H1 (cell line): ENCODE data around the gene ANKRD40CL. TPM values are rescaled to one million over a fixed set of nuclear protein-coding genes. Genes with fewer than 3 reads are reported as not detected.

Experiments used
- CTCF ChIA-PET: fragments of 300-600 bp; sonication (Branson Sonifier 250); formaldehyde crosslinking; loops from one replicate; lab custom pipeline; 2021; ENCODE audit not compliant: partially characterized antibody; lab: Charles Lee
- POLR2A ChIA-PET: fragments of 300-600 bp; sonication (Branson Sonifier 250); formaldehyde crosslinking; loops from one replicate; lab custom pipeline; 2021; ENCODE audit warnings: inconsistent platforms; ENCODE audit not compliant: partially characterized antibody; lab: Charles Lee
- DNase-seq, 2 experiments: peaks; one replicate each; pipeline versions ENCODE4 v3.0.0 to v3.0.0-alpha.2; 2010 to 2022; ENCODE audit warnings: low spot score in 2 of 2, low read depth in 1 of 2, mixed read lengths in 1 of 2
- FAIRE-seq: peaks from 2 replicates; lab custom pipeline; 2011; peaks lifted over from hg19 to GRCh38; lab: Jason Lieb, UNC
- H2AFZ ChIP-seq: 2 replicates; pipeline ENCODE4 v1.8.1; 2012; ENCODE audit warnings: low read length, inconsistent platforms
- H2AK5ac ChIP-seq: 2 replicates; pipeline ENCODE4 v1.6.1; 2013; ENCODE audit warnings: low read depth, low read length
- H2BK120ac ChIP-seq: replicated peaks from 2 replicates; pipeline ENCODE3; 2013; ENCODE audit warnings: low read depth, low read length, inconsistent platforms
- H2BK12ac ChIP-seq: 2 replicates; pipeline ENCODE4 v1.6.1; 2013; ENCODE audit warnings: low read depth, low read length
- H2BK15ac ChIP-seq: 2 replicates; pipeline ENCODE4 v1.6.1; 2013; ENCODE audit warnings: low read length
- H2BK20ac ChIP-seq: 2 replicates; pipeline ENCODE4 v1.6.1; 2013; ENCODE audit warnings: low read length
- H2BK5ac ChIP-seq: 2 replicates; pipeline ENCODE4 v1.6.1; 2013; ENCODE audit warnings: low read depth, low read length
- H3K14ac ChIP-seq: 2 replicates; pipeline ENCODE4 v1.6.1; 2013; ENCODE audit warnings: inconsistent platforms; ENCODE audit not compliant: insufficient read length
- H3K18ac ChIP-seq: 2 replicates; pipeline ENCODE4 v1.6.1; 2013; ENCODE audit warnings: low read length; ENCODE audit errors: extremely low read depth
- H3K23ac ChIP-seq: 2 replicates; pipeline ENCODE4 v1.6.1; 2013; ENCODE audit warnings: inconsistent platforms; ENCODE audit not compliant: insufficient read length
- H3K23me2 ChIP-seq: 2 replicates; pipeline ENCODE4 v1.6.1; 2013; ENCODE audit warnings: low read depth, low read length
- H3K27ac ChIP-seq: 2 replicates; pipeline ENCODE4 v1.6.1; 2011; ENCODE audit warnings: low read depth, low read length, inconsistent platforms
- H3K27me3 ChIP-seq, 4 experiments: replicated peaks in 1 of 4; 1 replicate in 1 of 4; 2 replicates in 3 of 4; pipeline versions ENCODE4 v1.6.1 to v1.8.1; 2011 to 2013; ENCODE audit warnings: low read length in 3 of 4, mild to moderate bottlenecking in 3 of 4, inconsistent platforms in 2 of 4, mixed read lengths in 2 of 4, moderate library complexity in 1 of 4; ENCODE audit not compliant: control insufficient read depth in 3 of 4, insufficient read depth in 3 of 4; ENCODE audit errors: extremely low read depth in 1 of 4
- H3K36me3 ChIP-seq, 4 experiments: 2 replicates each; pipeline versions ENCODE4 v1.6.1 to v1.8.1; 2011 to 2013; ENCODE audit warnings: mild to moderate bottlenecking in 4 of 4, low read length in 3 of 4, moderate library complexity in 2 of 4, control low read depth in 1 of 4, inconsistent platforms in 1 of 4; ENCODE audit not compliant: insufficient read depth in 4 of 4, control insufficient read depth in 2 of 4
- H3K4ac ChIP-seq: replicated peaks from 2 replicates; pipeline ENCODE3; 2013; ENCODE audit warnings: low read length, low read depth, mixed read lengths, inconsistent platforms; ENCODE audit not compliant: insufficient read length
- H3K4me1 ChIP-seq, 4 experiments: replicated peaks in 1 of 4; 1 replicate in 1 of 4; 2 replicates in 3 of 4; pipeline versions ENCODE4 v1.6.1 to v1.8.1; 2011 to 2013; ENCODE audit warnings: low read length in 3 of 4, inconsistent platforms in 2 of 4, mixed read lengths in 1 of 4; ENCODE audit not compliant: insufficient read depth in 4 of 4, control insufficient read depth in 3 of 4
- H3K4me2 ChIP-seq, 2 experiments: 2 replicates each; pipeline versions ENCODE4 v1.6.1 to v1.8.1; 2011 to 2013; ENCODE audit warnings: low read depth in 2 of 2, low read length in 2 of 2, control low read depth in 1 of 2, inconsistent platforms in 1 of 2, mild to moderate bottlenecking in 1 of 2; ENCODE audit not compliant: insufficient read depth in 1 of 2
- H3K4me3 ChIP-seq, 4 experiments: fragments of 200-600, 300-600 bp in 1 of 4; sonication (generic), shearing (Covaris generic), sonication (Bioruptor Twin) in 1 of 4; 2 replicates each; pipeline versions ENCODE4 v1.5.1 to v1.8.1; 2011 to 2016; ENCODE audit warnings: low read length in 4 of 4, low read depth in 3 of 4, control low read depth in 2 of 4, inconsistent platforms in 2 of 4, mild to moderate bottlenecking in 2 of 4, mixed read lengths in 1 of 4, moderate library complexity in 1 of 4; ENCODE audit not compliant: insufficient read depth in 2 of 4; ENCODE audit errors: extremely low read depth in 1 of 4
- H3K56ac ChIP-seq: replicated peaks from 2 replicates; pipeline ENCODE3; 2013; ENCODE audit warnings: low read depth, mild to moderate bottlenecking, mixed read lengths, low read length, inconsistent platforms; ENCODE audit not compliant: insufficient read length
- H3K79me1 ChIP-seq: 2 replicates; pipeline ENCODE4 v1.6.1; 2013; ENCODE audit warnings: low read depth, low read length, control low read depth
- H3K79me2 ChIP-seq, 2 experiments: 2 replicates each; pipeline versions ENCODE4 v1.6.1 to v1.8.1; 2012 to 2013; ENCODE audit warnings: low read length in 2 of 2, mild to moderate bottlenecking in 2 of 2, inconsistent platforms in 1 of 2; ENCODE audit not compliant: insufficient read depth in 2 of 2, control insufficient read depth in 1 of 2
- H3K9ac ChIP-seq, 4 experiments: replicated peaks in 1 of 4; 1 replicate in 1 of 4; 2 replicates in 3 of 4; pipeline versions ENCODE4 v1.6.1 to v1.8.1; 2011 to 2013; ENCODE audit warnings: low read depth in 3 of 4, low read length in 3 of 4, control low read depth in 2 of 4, mild to moderate bottlenecking in 2 of 4, moderate library complexity in 2 of 4, inconsistent platforms in 1 of 4; ENCODE audit errors: extremely low read depth in 1 of 4
- H3K9me3 ChIP-seq, 2 experiments: 2 replicates each; pipeline versions ENCODE4 v1.6.1 to v1.8.1; 2012 to 2013; ENCODE audit warnings: mild to moderate bottlenecking in 2 of 2, moderate library complexity in 2 of 2, control low read depth in 1 of 2, inconsistent platforms in 1 of 2, low read depth in 1 of 2, low read length in 1 of 2, mixed read lengths in 1 of 2; ENCODE audit not compliant: insufficient read depth in 2 of 2
- H4K20me1 ChIP-seq, 2 experiments: replicated peaks in 1 of 2; 2 replicates each; pipeline versions ENCODE3 to v1.8.1; 2011 to 2013; ENCODE audit warnings: inconsistent platforms in 2 of 2, low read length in 2 of 2, mild to moderate bottlenecking in 1 of 2; ENCODE audit not compliant: insufficient read depth in 2 of 2, control insufficient read depth in 1 of 2
- H4K5ac ChIP-seq: 2 replicates; pipeline ENCODE4 v1.6.1; 2013; ENCODE audit warnings: low read length, low read depth, mixed read lengths, inconsistent platforms; ENCODE audit not compliant: insufficient read length
- H4K8ac ChIP-seq: 2 replicates; pipeline ENCODE4 v1.8.0; 2013; ENCODE audit warnings: mild to moderate bottlenecking, moderate library complexity, low read length, inconsistent platforms; ENCODE audit not compliant: insufficient read depth; ENCODE audit errors: extremely low read depth
- H4K91ac ChIP-seq: replicated peaks from 2 replicates; pipeline ENCODE3; 2013; ENCODE audit warnings: low read length, mixed read lengths, inconsistent platforms; ENCODE audit not compliant: insufficient read length
- BRCA1 ChIP-seq: IDR thresholded peaks from 2 replicates; pipeline ENCODE4 v1.6.1; 2012; ENCODE audit warnings: low read depth, low read length, improper control_type of control experiment
- EZH2 ChIP-seq: fragments of 200-600 bp; sonication (generic); IDR thresholded peaks from 2 replicates; pipeline ENCODE4 v1.7.1; 2012; ENCODE audit warnings: low read depth, mild to moderate bottlenecking, moderate library complexity, low read length, inconsistent platforms; ENCODE audit not compliant: severe bottlenecking
- JUN ChIP-seq: IDR thresholded peaks from 2 replicates; pipeline ENCODE4 v1.6.1; 2011; ENCODE audit warnings: low read depth, mild to moderate bottlenecking, improper control_type of control experiment, low read length
- NRF1 ChIP-seq: IDR thresholded peaks from 2 replicates; pipeline ENCODE4 v1.6.1; 2011; ENCODE audit warnings: mild to moderate bottlenecking, low read depth, low read length, improper control_type of control experiment
- SIN3A ChIP-seq, 2 experiments: IDR thresholded peaks in 1 of 2; conservative IDR thresholded peaks in 1 of 2; 2 replicates each; pipeline ENCODE4 v1.6.1; 2011 to 2012; ENCODE audit warnings: low read length in 2 of 2, improper control_type of control experiment in 1 of 2, low read depth in 1 of 2, mild to moderate bottlenecking in 1 of 2
- TAF1 ChIP-seq: IDR thresholded peaks from 2 replicates; pipeline ENCODE4 v1.6.1; 2011; ENCODE audit warnings: mild to moderate bottlenecking, low read depth, low read length
- TCF12 ChIP-seq: IDR thresholded peaks from 2 replicates; pipeline ENCODE4 v1.6.1; 2011; ENCODE audit warnings: low read depth, mild to moderate bottlenecking, low read length
- whole genome bisulfite sequencing, 2 experiments: shearing (Covaris generic) in 1 of 2; methylation state at CpG; one replicate each; pipeline versions ENCODE4 v1.1.6 to v1.1.7; 2013 to 2015; ENCODE audit warnings: low lambda C conversion rate in 2 of 2, mixed read lengths in 2 of 2, inconsistent platforms in 1 of 2, low coverage in 1 of 2, missing lambda C conversion rate in 1 of 2; ENCODE audit not compliant: insufficient replicate concordance in 2 of 2, insufficient coverage in 1 of 2, insufficient read length in 1 of 2; ENCODE audit errors: extremely low coverage in 1 of 2, missing lambda C conversion rate in 1 of 2; 5-methylcytosine and 5-hydroxymethylcytosine counted together
- polyA plus RNA-seq, 7 experiments: library from polyadenylated mRNA; depleted of rRNA in 3 of 7; stranded (reverse) in 5 of 7; unstranded in 2 of 7; fragments of >200 nt in 5 of 7; fragments of 200-250 nt in 2 of 7; gene quantifications; 1 replicate in 5 of 7; 2 replicates in 1 of 7; 4 replicates in 1 of 7; pipeline versions ENCODE4 v1.2.1 to v1.2.3, GENCODE V29; 2011 to 2013; ENCODE audit warnings: missing spikeins in 2 of 7, mixed read lengths in 2 of 7
- total RNA-seq: library from RNA; stranded (reverse); fragmentation: NEBNext Ultra II Directional; extraction: Animal tissue kit (Norgen Biotek cat#: 25700); gene quantifications from 2 replicates; pipeline ENCODE4 v1.2.1, GENCODE V29; 2021
- TF ChIP-seq, protein P1 (sequence below): IDR thresholded peaks from 2 replicates; pipeline ENCODE4 v1.6.1; 2011; ENCODE audit warnings: low read length, improper control_type of control experiment

The ANKRD40CL gene
- total and polyA plus RNA-seq, 2 of the 8 experiments (the other 6 are each of a cell fraction or from before 2014, with no cell fraction given): not detected

DNA sequence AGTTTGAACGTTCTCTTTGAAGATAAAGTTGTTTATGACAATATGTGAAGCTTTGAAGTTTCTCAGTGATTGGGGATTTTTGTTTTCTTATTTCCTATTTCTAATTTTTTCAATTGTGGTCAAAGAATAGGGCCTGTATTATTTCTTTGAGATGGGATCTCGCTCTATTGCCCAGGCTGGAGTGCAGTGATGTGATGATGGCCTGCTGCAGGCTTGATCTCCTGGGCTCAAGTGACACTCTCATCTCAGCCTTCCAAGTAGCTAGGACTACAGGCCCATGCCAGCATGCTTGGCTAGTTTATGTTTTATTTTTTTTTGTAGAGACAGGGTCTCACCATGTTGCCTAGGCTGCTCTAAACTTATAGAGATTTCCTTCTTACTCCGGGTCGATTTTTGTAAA lies 11.7 kb upstream of the ANKRD40CL start:
- no peak for FAIRE-seq

More for the DNA sequence above, 11.7 kb upstream of the ANKRD40CL start:
- no peak overlapping the region for H3K23ac ChIP-seq
- H2AK5ac ChIP-seq: no peak overlapping the region
- no peak overlapping the region for H3K18ac ChIP-seq
- H3K79me1 ChIP-seq: no peaks in the 10 kb centered on the region
- 0 out of 2 replicates have a peak, but pooled peaks cover 2% of the 10 kb centered on the region for H3K23me2 ChIP-seq
- H3K27ac ChIP-seq: no peak overlapping the region
- no peak overlapping the region for H2BK12ac ChIP-seq
- H4K91ac ChIP-seq: no peak overlapping the region
- 84% methylated on average over 4 of the region's 4 CpGs; no CpG with 5 or more reads in 1 of the 2 experiments for WGBS, 2 experiments
- no peak overlapping the region for H3K14ac ChIP-seq
- H3K9me3 ChIP-seq: no peaks in the 10 kb centered on the region
- no peaks in the 10 kb centered on the region for H3K4me1 ChIP-seq
- ChIA-PET POLR2A (interaction anchor here (1.3 to 1.4 kb wide), 2 partner anchors 87 kb away, joined by 3 to 5 read pairs; partner anchors contain the start of gene TOB1), CTCF (interaction anchor here (1.0 to 9.3 kb wide), 8 partner anchors 12 to 192 kb away, joined by 3 to 63 read pairs (median 4); no protein-coding TSS in a partner anchor)
- H3K9ac ChIP-seq: no peak overlapping the region
- H3K4me3 ChIP-seq: no peak overlapping the region
- H2BK120ac ChIP-seq: no peak overlapping the region
- H3K36me3 ChIP-seq: no peaks in the 10 kb centered on the region
- no peak overlapping the region for H2BK15ac ChIP-seq
- H2BK5ac ChIP-seq: no peak overlapping the region
- H3K4me2 ChIP-seq: no peak overlapping the region
- no peaks in the 10 kb centered on the region for H4K20me1 ChIP-seq
- no peak overlapping the region for H3K4ac ChIP-seq
- TF ChIP-seq NRF1: no peak
- no peak for TF ChIP-seq BRCA1
- TF ChIP-seq JUN: no peak
- TF ChIP-seq EZH2: no peak
- no peak for TF ChIP-seq SIN3A (conservative IDR thresholded peaks at IDR 0.05 in 1 of 2, IDR thresholded peaks at IDR 0.05 in 1 of 2; ENCODE audit: low read depth in 1 of 2, low read length in 2 of 2)
- TF ChIP-seq TCF12: no peak
- TF ChIP-seq TAF1: no peak
- TF ChIP-seq, protein P1, sequence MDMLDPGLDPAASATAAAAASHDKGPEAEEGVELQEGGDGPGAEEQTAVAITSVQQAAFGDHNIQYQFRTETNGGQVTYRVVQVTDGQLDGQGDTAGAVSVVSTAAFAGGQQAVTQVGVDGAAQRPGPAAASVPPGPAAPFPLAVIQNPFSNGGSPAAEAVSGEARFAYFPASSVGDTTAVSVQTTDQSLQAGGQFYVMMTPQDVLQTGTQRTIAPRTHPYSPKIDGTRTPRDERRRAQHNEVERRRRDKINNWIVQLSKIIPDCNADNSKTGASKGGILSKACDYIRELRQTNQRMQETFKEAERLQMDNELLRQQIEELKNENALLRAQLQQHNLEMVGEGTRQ: no peak
- TF ChIP-seq, all 59 proteins: peak for 0
- Histone ChIP-seq H4K5ac (no peak overlapping the region), H3K27me3 (no peaks in the 10 kb centered on the region), H3K56ac (no peak overlapping the region), H2AFZ (no peak overlapping the region), H4K8ac (no peak overlapping the region), H3K79me2 (no peaks in the 10 kb centered on the region), H2BK20ac (no peak overlapping the region)
- no peak for DNase-seq
